DOHH2 (cell line): ENCODE results near the gene HIPK2.

ENCODE experiments used
- H3F3A ChIP-seq: fragments of 200-600 bp; sonication (generic), shearing (Covaris generic); 2 replicates; pipeline ENCODE4 v1.6.0; 2016; ENCODE audit warnings: antibody characterized with exemption, mild to moderate bottlenecking; ENCODE audit not compliant: control insufficient read depth, insufficient read depth
- H3K27ac ChIP-seq: fragments of 200-600 bp; sonication (generic); 2 replicates; pipeline ENCODE4 v1.5.1; 2014; ENCODE audit warnings: low read depth, mild to moderate bottlenecking, low read length, moderate library complexity
- H3K27me3 ChIP-seq: fragments of 200-600 bp; sonication (generic); 2 replicates; pipeline ENCODE4 v1.6.1; 2014; ENCODE audit warnings: mild to moderate bottlenecking, low read length, mixed read lengths; ENCODE audit not compliant: control insufficient read depth
- H3K36me3 ChIP-seq: fragments of 200-600 bp; sonication (generic); 2 replicates; pipeline ENCODE4 v1.6.1; 2014; ENCODE audit warnings: mild to moderate bottlenecking, low read length, moderate library complexity, mixed read lengths; ENCODE audit not compliant: control insufficient read depth
- H3K4me1 ChIP-seq: fragments of 200-600 bp; sonication (generic); 2 replicates; pipeline ENCODE4 v1.6.1; 2014; ENCODE audit warnings: mild to moderate bottlenecking, low read length, mixed read lengths; ENCODE audit not compliant: control insufficient read depth
- H3K4me2 ChIP-seq: fragments of 200-600 bp; sonication (generic); 2 replicates; pipeline ENCODE4 v1.6.0; 2014; ENCODE audit warnings: mild to moderate bottlenecking, low read length, moderate library complexity
- H3K4me3 ChIP-seq: fragments of 200-600 bp; sonication (generic); 2 replicates; pipeline ENCODE4 v1.5.1; 2014; ENCODE audit warnings: mild to moderate bottlenecking, low read length, mixed read lengths
- H3K79me2 ChIP-seq: fragments of 200-600 bp; sonication (generic); 2 replicates; pipeline ENCODE4 v1.6.1; 2014; ENCODE audit warnings: mild to moderate bottlenecking, low read length, mixed read lengths; ENCODE audit not compliant: control insufficient read depth
- H3K9me2 ChIP-seq: fragments of 200-600 bp; sonication (generic); replicated peaks from 2 replicates; pipeline ENCODE4 v1.6.1; 2014; ENCODE audit warnings: mild to moderate bottlenecking, low read length, mixed read lengths; ENCODE audit not compliant: control insufficient read depth
- H3K9me3 ChIP-seq: fragments of 200-600 bp; sonication (generic); 2 replicates; pipeline ENCODE4 v1.6.1; 2014; ENCODE audit warnings: antibody characterized with exemption, low read length, mixed read lengths; ENCODE audit not compliant: control insufficient read depth, insufficient read depth
- H4K20me1 ChIP-seq: fragments of 200-600 bp; sonication (generic); 2 replicates; pipeline ENCODE4 v1.6.0; 2014; ENCODE audit warnings: low read depth, mild to moderate bottlenecking, antibody characterized with exemption, low read length, moderate library complexity; ENCODE audit not compliant: control insufficient read depth, insufficient read depth
- CTCF ChIP-seq: fragments of 200-600 bp; sonication (generic); IDR thresholded peaks from one replicate; pipeline ENCODE4 v1.5.1; 2014; ENCODE audit warnings: antibody characterized with exemption, mild to moderate bottlenecking, low read depth, low read length; ENCODE audit not compliant: poor library complexity, severe bottlenecking
- EZH2phosphoT487 ChIP-seq: fragments of 200-600 bp; sonication (generic); IDR thresholded peaks from 2 replicates; pipeline ENCODE4 v1.6.1; 2017; ENCODE audit warnings: borderline replicate concordance, mild to moderate bottlenecking, antibody characterized with exemption, low read length, moderate library complexity, mixed read lengths

HIPK2 gene

GRCh38 chr7:139748941-139749340, 28.9 kb downstream of the HIPK2 start:
- H3F3A ChIP-seq, result no peaks in the 10 kb centered on the region
- no peak overlapping the region for H3K27ac ChIP-seq
- H3K9me3 ChIP-seq, result no peaks in the 10 kb centered on the region
- no peak overlapping the region for H3K4me3 ChIP-seq
- H3K27me3 ChIP-seq, result peaks cover 9% of the 10 kb centered on the region; the same call in 1 of the 2 replicates
- no peaks in the 10 kb centered on the region for H3K4me1 ChIP-seq
- no peak overlapping the region for H3K4me2 ChIP-seq
- no peaks in the 10 kb centered on the region for H3K9me2 ChIP-seq
- H3K79me2 ChIP-seq, result no peaks in the 10 kb centered on the region
- H3K36me3 ChIP-seq, result no peaks in the 10 kb centered on the region
- TF ChIP-seq EZH2phosphoT487 (no peak), CTCF (no peak)
- no peaks in the 10 kb centered on the region for H4K20me1 ChIP-seq

GRCh38 chr7:139748373-139748765, 29.4 kb downstream of the HIPK2 start:
- Histone ChIP-seq H3K4me2 (no peak overlapping the region), H3K79me2 (no peaks in the 10 kb centered on the region), H3K27me3 (peaks cover 10% of the 10 kb centered on the region; the same call in 1 of the 2 replicates), H3K9me3 (no peaks in the 10 kb centered on the region), H3K27ac (no peak overlapping the region), H3K4me3 (no peak overlapping the region), H4K20me1 (no peaks in the 10 kb centered on the region), H3K9me2 (no peaks in the 10 kb centered on the region), H3K4me1 (no peaks in the 10 kb centered on the region), H3K36me3 (no peaks in the 10 kb centered on the region), H3F3A (no peaks in the 10 kb centered on the region)
- no peak for TF ChIP-seq CTCF
- TF ChIP-seq EZH2phosphoT487, result no peak

GRCh38 chr7:139747662-139748372, 30.0 kb downstream of the HIPK2 start:
- Histone ChIP-seq H3K27ac (no peak overlapping the region), H3K27me3 (peaks cover 9% of the 10 kb centered on the region; the same call in 1 of the 2 replicates), H3F3A (no peaks in the 10 kb centered on the region), H3K9me2 (no peaks in the 10 kb centered on the region), H3K36me3 (no peaks in the 10 kb centered on the region), H3K4me2 (no peak overlapping the region), H4K20me1 (no peaks in the 10 kb centered on the region), H3K4me3 (no peak overlapping the region), H3K4me1 (no peaks in the 10 kb centered on the region), H3K79me2 (no peaks in the 10 kb centered on the region), H3K9me3 (no peaks in the 10 kb centered on the region)
- TF ChIP-seq EZH2phosphoT487 (no peak), CTCF (no peak)
